K562 (cell line): ENCODE measurements around the gene GLB1L2. TPM values are rescaled to one million over a fixed set of nuclear protein-coding genes. Genes with fewer than 3 reads are reported as not detected.
A peak's percentile ranks its signal among the peaks of the same experiment; 100 is the strongest.

Experiments
- MGA ChIP-seq: fragments of 450-650 bp; IDR thresholded peaks from 2 replicates; pipeline ENCODE4 v1.6.1; 2016; ENCODE audit warnings: mild to moderate bottlenecking, moderate library complexity
- REST ChIP-seq, 2 experiments: fragments of 450-650 bp; formaldehyde crosslinking in 1 of 2; IDR thresholded peaks; 2 replicates each; pipeline versions ENCODE4 v1.4.0 to v1.6.1; 2014 to 2020; ENCODE audit warnings: mild to moderate bottlenecking in 2 of 2, borderline replicate concordance in 1 of 2, low read depth in 1 of 2
- polyA plus RNA-seq, 8 experiments: library from polyadenylated mRNA; depleted of rRNA in 4 of 8; stranded (reverse) in 5 of 8; unstranded in 3 of 8; fragments of >200 nt; fragmentation: Nextera tagmentation in 2 of 8; fragmentation: Illumina TruSeq in 1 of 8; extraction: Ambion mirVana in 2 of 8; extraction: Trizol in 1 of 8; gene quantifications; 2 replicates each; pipeline versions ENCODE4 v1.2.1 to v1.2.3, GENCODE V29; 2011 to 2014; ENCODE audit warnings: inconsistent platforms in 1 of 8, missing spikeins in 1 of 8
- total RNA-seq, 7 experiments: library from RNA; depleted of rRNA in 6 of 7; stranded (reverse); fragments of >200 nt in 6 of 7; fragmentation: Illumina TruSeq in 2 of 7; extraction: Trizol in 2 of 7; gene quantifications; 2 replicates each; pipeline versions ENCODE4 v1.2.1 to v1.2.3, GENCODE V29; 2011 to 2021; ENCODE audit warnings: low replicate concordance in 1 of 7

Gene GLB1L2
- total and polyA plus RNA-seq, 9 of the 15 experiments (the other 6 are each of a cell fraction or from before 2014, with no cell fraction given): 0.84 to 21.4 (median 13.8) TPM

- TF ChIP-seq MGA: peak; percentile 83
- peak; percentile 74 for TF ChIP-seq REST (IDR thresholded peaks at IDR 0.05; ENCODE audit: borderline replicate concordance)
- TF ChIP-seq REST (CRISPR knock-in tag; IDR thresholded peaks at IDR 0.05; ENCODE audit: low read depth): no peak
Observed at GRCh38 chr11:134360050-134360835, 28.5 kb downstream of the GLB1L2 start (continued).
